NCI-H1930 (cell line): Measurements from ENCODE around the gene COL5A1.

Experiments used
- DNase-seq, 2 experiments: peaks; one replicate each; lab custom pipeline; 2025; lab: John Stamatoyannopoulos, UW

Gene COL5A1

GRCh38 chr9:134744385-134745295, 103.0 kb downstream of the COL5A1 start:
- DNase-seq, result no peak

GRCh38 chr9:134747951-134748489, 106.4 kb downstream of the COL5A1 start:
- DNase-seq, result no peak

GRCh38 chr9:134748591-134748990, 107.0 kb downstream of the COL5A1 start:
- no peak for DNase-seq

- DNase-seq, result no peak
Measured at GRCh38 chr9:134750450-134751155, 109.0 kb downstream of the COL5A1 start.

GRCh38 chr9:134751622-134752021, 110.0 kb downstream of the COL5A1 start:
- DNase-seq, result no peak

- DNase-seq, result no peak
Measured at GRCh38 chr9:134752471-134753168, 111.0 kb downstream of the COL5A1 start.

GRCh38 chr9:134753191-134753590, 111.6 kb downstream of the COL5A1 start:
- no peak for DNase-seq

- DNase-seq, result no peak
Measured at GRCh38 chr9:134755221-134755907, 113.8 kb downstream of the COL5A1 start.

- DNase-seq, result no peak
Measured at GRCh38 chr9:134756098-134756497, 114.5 kb downstream of the COL5A1 start.

GRCh38 chr9:134757216-134757975, 115.8 kb downstream of the COL5A1 start:
- no peak for DNase-seq

GRCh38 chr9:134758949-134759607, 117.5 kb downstream of the COL5A1 start:
- no peak for DNase-seq

- no peak for DNase-seq
Measured at GRCh38 chr9:134759913-134760312, 118.3 kb downstream of the COL5A1 start.

GRCh38 chr9:134760750-134761420, 119.3 kb downstream of the COL5A1 start:
- no peak for DNase-seq

GRCh38 chr9:134764473-134765269, 123.1 kb downstream of the COL5A1 start:
- DNase-seq, result no peak

- DNase-seq, result no peak
Measured at GRCh38 chr9:134765785-134766184, 124.2 kb downstream of the COL5A1 start.

- no peak for DNase-seq
Measured at GRCh38 chr9:134766587-134766986, 125.0 kb downstream of the COL5A1 start.

GRCh38 chr9:134768332-134768708, 126.7 kb downstream of the COL5A1 start:
- no peak for DNase-seq

GRCh38 chr9:134768709-134769351, 127.2 kb downstream of the COL5A1 start:
- DNase-seq, result no peak
